Keratinocyte (primary cell): ENCODE data around the gene TMEM233. TPM values are rescaled to one million over a fixed set of nuclear protein-coding genes. Genes with fewer than 3 reads are reported as not detected.

ENCODE experiments used
- DNase-seq: peaks from one replicate; pipeline ENCODE4 v3.0.0-alpha.2; 2011; ENCODE audit warnings: low read depth, missing footprints, low spot score
- FAIRE-seq: peaks from 2 replicates; lab custom pipeline; 2011; peaks lifted over from hg19 to GRCh38; lab: Jason Lieb, UNC
- H2AFZ ChIP-seq: 2 replicates; pipeline ENCODE4 v1.6.0; 2012; ENCODE audit warnings: low read length, control low read depth, inconsistent platforms; ENCODE audit not compliant: control insufficient read depth
- H3K27ac ChIP-seq: 2 replicates; pipeline ENCODE4 v1.5.1; 2011; ENCODE audit warnings: low read length; ENCODE audit not compliant: control insufficient read depth, insufficient read depth
- H3K27me3 ChIP-seq: 3 replicates; pipeline ENCODE4 v1.6.0; 2011; ENCODE audit warnings: low read length; ENCODE audit not compliant: control insufficient read depth, insufficient read depth; ENCODE audit errors: extremely low read depth
- H3K36me3 ChIP-seq, 2 experiments: 2 replicates in 1 of 2; 3 replicates in 1 of 2; pipeline ENCODE4 v1.5.1; 2011; ENCODE audit warnings: low read length in 2 of 2, mild to moderate bottlenecking in 1 of 2; ENCODE audit not compliant: control insufficient read depth in 2 of 2, insufficient read depth in 2 of 2; ENCODE audit errors: extremely low read depth in 1 of 2
- H3K4me1 ChIP-seq: 3 replicates; pipeline ENCODE4 v1.5.1; 2011; ENCODE audit warnings: low read length; ENCODE audit not compliant: control insufficient read depth, insufficient read depth; ENCODE audit errors: extremely low read depth
- H3K4me2 ChIP-seq: 3 replicates; pipeline ENCODE4 v1.6.0; 2011; ENCODE audit warnings: low read depth, low read length; ENCODE audit not compliant: control insufficient read depth, insufficient read depth; ENCODE audit errors: extremely low read depth
- H3K4me3 ChIP-seq, 3 experiments: fragments of 200-600 bp in 1 of 3; sonication (generic) in 1 of 3; 2 replicates in 2 of 3; 3 replicates in 1 of 3; pipeline ENCODE4 v1.5.1; 2011 to 2016; ENCODE audit warnings: low read length in 3 of 3, mild to moderate bottlenecking in 3 of 3, control low read depth in 2 of 3, inconsistent platforms in 1 of 3, low read depth in 1 of 3, mixed read lengths in 1 of 3, mixed run types in 1 of 3, moderate library complexity in 1 of 3; ENCODE audit not compliant: control insufficient read depth in 2 of 3, insufficient read depth in 2 of 3; ENCODE audit errors: extremely low read depth in 1 of 3
- H3K79me2 ChIP-seq: 2 replicates; pipeline ENCODE4 v1.6.0; 2012; ENCODE audit warnings: low read length; ENCODE audit not compliant: control insufficient read depth, insufficient read depth
- H3K9ac ChIP-seq: 3 replicates; pipeline ENCODE4 v1.6.0; 2011; ENCODE audit warnings: low read length; ENCODE audit not compliant: control insufficient read depth, insufficient read depth; ENCODE audit errors: extremely low read depth
- H3K9me1 ChIP-seq: 3 replicates; pipeline ENCODE4 v1.6.0; 2011; ENCODE audit warnings: low read length; ENCODE audit not compliant: control insufficient read depth, insufficient read depth; ENCODE audit errors: extremely low read depth
- H3K9me3 ChIP-seq: 2 replicates; pipeline ENCODE4 v1.5.1; 2012; ENCODE audit warnings: low read depth, low read length; ENCODE audit not compliant: control insufficient read depth
- H4K20me1 ChIP-seq: 3 replicates; pipeline ENCODE4 v1.6.0; 2011; ENCODE audit warnings: low read length; ENCODE audit not compliant: control insufficient read depth, insufficient read depth; ENCODE audit errors: extremely low read depth
- EZH2 ChIP-seq: IDR thresholded peaks from one replicate; pipeline ENCODE4 v1.6.1; 2012; ENCODE audit warnings: inconsistent platforms, mild to moderate bottlenecking, low read length, moderate library complexity
- dilution Hi-C: fragments of 300-500 bp; cut with MboI; formaldehyde crosslinking; loops from one replicate; pipeline ENCODE4 v1.7.0; 2020; ENCODE audit warnings: low sequenced_read_pairs; ENCODE audit not compliant: extremely low pct_ligation_motif_present
- polyA plus RNA-seq, 5 experiments: library from polyadenylated mRNA; depleted of rRNA in 3 of 5; stranded (reverse) in 3 of 5; stranded (forward) in 1 of 5; unstranded in 1 of 5; fragments of >200 nt; gene quantifications; 1 replicate in 1 of 5; 2 replicates in 3 of 5; 3 replicates in 1 of 5; pipeline versions ENCODE4 v1.2.1 to v1.2.3, GENCODE V29; 2011 to 2012; ENCODE audit warnings: missing spikeins in 2 of 5, low read depth in 1 of 5, low replicate concordance in 1 of 5
- TF ChIP-seq, protein P1 (sequence below), 3 experiments: IDR thresholded peaks in 1 of 3; conservative IDR thresholded peaks in 1 of 3; optimal IDR thresholded peaks in 1 of 3; 2 replicates in 2 of 3; 3 replicates in 1 of 3; pipeline versions ENCODE3 to v1.5.1; 2011; ENCODE audit warnings: low read length in 3 of 3, mild to moderate bottlenecking in 3 of 3, moderate library complexity in 2 of 3, control low read depth in 1 of 3, inconsistent platforms in 1 of 3; ENCODE audit not compliant: insufficient read depth in 2 of 3; ENCODE audit errors: extremely low read depth in 1 of 3

The TMEM233 gene
- polyA plus RNA-seq, 1 donor (not counting 4 experiments of a cell fraction or from before 2014, with no cell fraction given): not detected

GRCh38 chr12:119630962-119631550 lies 37.5 kb downstream of the TMEM233 start:
- Histone ChIP-seq H3K4me2 (no peak overlapping the region), H3K4me3 (no peak overlapping the region), H4K20me1 (no peaks in the 10 kb centered on the region), H3K27ac (no peak overlapping the region), H3K79me2 (no peaks in the 10 kb centered on the region), H2AFZ (no peak overlapping the region), H3K9ac (no peak overlapping the region), H3K27me3 (no peaks in the 10 kb centered on the region), H3K9me3 (no peaks in the 10 kb centered on the region), H3K4me1 (no peaks in the 10 kb centered on the region), H3K9me1 (no peaks in the 10 kb centered on the region), H3K36me3 (no peaks in the 10 kb centered on the region)
- no peak for DNase-seq
- dilution Hi-C loops: no loop called here
- no peak for TF ChIP-seq EZH2
- TF ChIP-seq, protein P1, sequence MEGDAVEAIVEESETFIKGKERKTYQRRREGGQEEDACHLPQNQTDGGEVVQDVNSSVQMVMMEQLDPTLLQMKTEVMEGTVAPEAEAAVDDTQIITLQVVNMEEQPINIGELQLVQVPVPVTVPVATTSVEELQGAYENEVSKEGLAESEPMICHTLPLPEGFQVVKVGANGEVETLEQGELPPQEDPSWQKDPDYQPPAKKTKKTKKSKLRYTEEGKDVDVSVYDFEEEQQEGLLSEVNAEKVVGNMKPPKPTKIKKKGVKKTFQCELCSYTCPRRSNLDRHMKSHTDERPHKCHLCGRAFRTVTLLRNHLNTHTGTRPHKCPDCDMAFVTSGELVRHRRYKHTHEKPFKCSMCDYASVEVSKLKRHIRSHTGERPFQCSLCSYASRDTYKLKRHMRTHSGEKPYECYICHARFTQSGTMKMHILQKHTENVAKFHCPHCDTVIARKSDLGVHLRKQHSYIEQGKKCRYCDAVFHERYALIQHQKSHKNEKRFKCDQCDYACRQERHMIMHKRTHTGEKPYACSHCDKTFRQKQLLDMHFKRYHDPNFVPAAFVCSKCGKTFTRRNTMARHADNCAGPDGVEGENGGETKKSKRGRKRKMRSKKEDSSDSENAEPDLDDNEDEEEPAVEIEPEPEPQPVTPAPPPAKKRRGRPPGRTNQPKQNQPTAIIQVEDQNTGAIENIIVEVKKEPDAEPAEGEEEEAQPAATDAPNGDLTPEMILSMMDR (optimal IDR thresholded peaks at IDR 0.05 in 1 of 3, IDR thresholded peaks at IDR 0.05 in 1 of 3, conservative IDR thresholded peaks at IDR 0.05 in 1 of 3; ENCODE audit: extremely low read depth in 1 of 3, insufficient read depth in 2 of 3, low read length in 3 of 3): no peak
- no peak for FAIRE-seq

GRCh38 chr12:119631930-119632678 lies 38.5 kb downstream of the TMEM233 start:
- Histone ChIP-seq H3K27me3 (no peaks in the 10 kb centered on the region), H3K36me3 (no peaks in the 10 kb centered on the region), H3K9me3 (no peaks in the 10 kb centered on the region), H3K27ac (no peak overlapping the region), H3K4me3 (no peak overlapping the region), H3K4me2 (no peak overlapping the region), H3K4me1 (no peaks in the 10 kb centered on the region), H3K9ac (no peak overlapping the region), H2AFZ (no peak overlapping the region), H3K9me1 (no peaks in the 10 kb centered on the region), H3K79me2 (no peaks in the 10 kb centered on the region), H4K20me1 (no peaks in the 10 kb centered on the region)
- TF ChIP-seq, protein P1 (optimal IDR thresholded peaks at IDR 0.05 in 1 of 3, IDR thresholded peaks at IDR 0.05 in 1 of 3, conservative IDR thresholded peaks at IDR 0.05 in 1 of 3; ENCODE audit: extremely low read depth in 1 of 3, insufficient read depth in 2 of 3, low read length in 3 of 3): no peak
- no peak for TF ChIP-seq EZH2
- FAIRE-seq (no peak), DNase-seq (no peak)
- dilution Hi-C loops: no loop called here
